ENCODE results near the gene RIPPLY2. TPM values are rescaled to one million over a fixed set of nuclear protein-coding genes. Genes with fewer than 3 reads are reported as not detected.

Gene RIPPLY2
- total and polyA plus RNA-seq, 7 donors, result 0.59 TPM; not detected in 6

DNA sequence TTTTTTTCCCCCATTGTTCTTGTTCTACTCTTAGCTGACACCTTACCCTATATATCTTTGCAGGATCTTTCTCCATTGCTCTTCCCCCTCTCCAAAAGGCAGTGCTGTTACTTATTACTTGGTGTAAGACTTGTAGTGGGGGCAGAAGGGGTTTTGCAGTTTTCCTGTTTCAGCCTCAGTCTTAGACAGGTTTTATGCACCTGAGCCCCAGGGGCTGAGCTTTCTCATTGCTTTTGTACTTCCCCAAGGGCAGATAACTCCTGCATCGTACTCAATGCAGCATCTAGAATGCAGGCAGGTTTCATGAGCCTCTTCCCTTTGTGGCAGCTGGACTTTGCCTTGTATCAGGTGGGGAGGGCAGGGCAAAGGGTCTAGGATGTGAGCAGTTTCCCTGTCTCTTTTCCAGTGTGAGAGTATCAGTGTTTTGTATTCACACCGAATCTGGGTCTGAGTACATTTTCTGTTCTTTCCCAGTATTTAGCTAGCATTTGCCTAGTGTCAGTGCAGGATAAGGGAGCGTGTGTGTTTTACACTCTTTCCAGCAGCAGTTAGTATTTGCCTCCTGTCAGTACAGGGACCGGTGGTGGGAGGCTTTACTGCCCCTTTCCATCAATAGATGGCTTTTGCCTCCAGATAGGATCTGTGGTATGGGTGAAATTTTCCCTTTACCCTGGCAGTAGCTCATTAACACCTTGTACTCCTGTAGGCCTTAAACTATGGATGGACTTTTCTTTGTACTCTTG lies 25.9 kb downstream of the RIPPLY2 start:
- WGBS, 3 donors, result 72 to 76% (median 75%) methylated on average over 4 of the region's 4 CpGs
- ATAC-seq, result no peak
- Histone ChIP-seq H3K27ac (no peak overlapping the region), H3K4me1 (no peaks in the 10 kb centered on the region), H3K36me3 (ENCODE audit: insufficient read depth in 1 of 2, low read depth in 1 of 2) (no peaks in the 10 kb centered on the region), H3K27me3 (ENCODE audit: insufficient read depth in 3 of 3, low read length in 2 of 3) (no peaks in the 10 kb centered on the region), H3K4me3 (no peak overlapping the region), H3K9me3 (no peaks in the 10 kb centered on the region)
- intact Hi-C loops (cut with DNase I), result no loop called here
- DNase-seq, result no peak
- TF ChIP-seq, protein P1, sequence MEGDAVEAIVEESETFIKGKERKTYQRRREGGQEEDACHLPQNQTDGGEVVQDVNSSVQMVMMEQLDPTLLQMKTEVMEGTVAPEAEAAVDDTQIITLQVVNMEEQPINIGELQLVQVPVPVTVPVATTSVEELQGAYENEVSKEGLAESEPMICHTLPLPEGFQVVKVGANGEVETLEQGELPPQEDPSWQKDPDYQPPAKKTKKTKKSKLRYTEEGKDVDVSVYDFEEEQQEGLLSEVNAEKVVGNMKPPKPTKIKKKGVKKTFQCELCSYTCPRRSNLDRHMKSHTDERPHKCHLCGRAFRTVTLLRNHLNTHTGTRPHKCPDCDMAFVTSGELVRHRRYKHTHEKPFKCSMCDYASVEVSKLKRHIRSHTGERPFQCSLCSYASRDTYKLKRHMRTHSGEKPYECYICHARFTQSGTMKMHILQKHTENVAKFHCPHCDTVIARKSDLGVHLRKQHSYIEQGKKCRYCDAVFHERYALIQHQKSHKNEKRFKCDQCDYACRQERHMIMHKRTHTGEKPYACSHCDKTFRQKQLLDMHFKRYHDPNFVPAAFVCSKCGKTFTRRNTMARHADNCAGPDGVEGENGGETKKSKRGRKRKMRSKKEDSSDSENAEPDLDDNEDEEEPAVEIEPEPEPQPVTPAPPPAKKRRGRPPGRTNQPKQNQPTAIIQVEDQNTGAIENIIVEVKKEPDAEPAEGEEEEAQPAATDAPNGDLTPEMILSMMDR (IDR thresholded peaks at IDR 0.05), result no peak

DNA sequence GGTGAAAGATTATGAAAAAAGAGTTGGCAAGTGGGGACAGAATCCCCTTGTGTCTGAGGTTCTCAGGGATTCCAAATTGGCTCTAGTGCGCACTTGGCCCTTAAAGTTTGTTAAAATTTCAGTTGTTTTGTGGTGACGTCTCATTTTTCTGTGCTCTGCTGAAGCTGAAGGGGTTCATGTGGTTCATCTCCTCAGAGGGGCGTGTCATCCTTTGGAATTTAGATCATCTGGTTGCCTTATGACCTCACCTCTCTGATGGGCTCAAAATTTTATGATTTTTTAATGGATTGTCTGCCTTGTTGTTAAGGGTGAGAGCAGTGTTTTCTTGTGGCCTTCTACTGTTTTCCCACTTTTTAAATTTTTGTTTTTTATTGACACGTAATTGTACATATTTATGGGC lies 26.6 kb downstream of the RIPPLY2 start:
- Histone ChIP-seq H3K9me3 (no peaks in the 10 kb centered on the region), H3K4me3 (no peak overlapping the region), H3K27me3 (ENCODE audit: insufficient read depth in 3 of 3, low read length in 2 of 3) (no peaks in the 10 kb centered on the region), H3K27ac (no peak overlapping the region), H3K4me1 (no peaks in the 10 kb centered on the region), H3K36me3 (ENCODE audit: insufficient read depth in 1 of 2, low read depth in 1 of 2) (no peaks in the 10 kb centered on the region)
- intact Hi-C loops (cut with DNase I), result no loop called here
- DNase-seq (no peak), ATAC-seq (no peak)
- WGBS, 3 donors, result 76 to 86% (median 78%) methylated on average over 4 of the region's 4 CpGs
- TF ChIP-seq, protein P1 (IDR thresholded peaks at IDR 0.05), result no peak

DNA sequence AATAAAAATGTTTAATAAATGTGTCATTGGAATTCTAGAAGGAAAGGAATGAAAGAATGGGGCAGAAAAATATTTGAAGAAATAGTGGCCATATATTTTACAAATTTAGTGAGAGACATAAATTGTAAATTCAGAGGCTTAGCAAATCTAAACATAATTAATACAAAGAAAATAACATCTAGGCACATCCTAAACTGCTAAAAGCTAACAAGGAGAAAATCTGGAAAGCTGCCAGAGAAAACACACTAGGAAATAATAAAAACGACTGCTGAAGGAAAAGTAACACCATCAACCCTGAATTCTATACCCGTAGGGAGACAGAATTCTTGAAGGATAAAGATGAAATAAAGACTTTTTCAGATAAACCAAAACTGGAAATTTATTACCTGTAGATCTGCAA lies 30.1 kb downstream of the RIPPLY2 start:
- Histone ChIP-seq H3K27ac (no peak overlapping the region), H3K4me1 (peaks cover 4% of the 10 kb centered on the region), H3K27me3 (ENCODE audit: insufficient read depth in 3 of 3, low read length in 2 of 3) (no peaks in the 10 kb centered on the region), H3K4me3 (no peak overlapping the region), H3K9me3 (no peaks in the 10 kb centered on the region), H3K36me3 (ENCODE audit: insufficient read depth in 1 of 2, low read depth in 1 of 2) (no peaks in the 10 kb centered on the region)
- ATAC-seq (no peak), DNase-seq (no peak)
- WGBS, 3 donors, result 26 to 31% (median 27%) methylated on average over 2 of the region's 2 CpGs
- intact Hi-C loops (cut with DNase I), result loop anchor here in 1 of 2 donors (2.0 kb wide), 1 partner anchor 338 kb away; no protein-coding TSS in a partner anchor
- TF ChIP-seq, protein P1 (IDR thresholded peaks at IDR 0.05), result no peak

DNA sequence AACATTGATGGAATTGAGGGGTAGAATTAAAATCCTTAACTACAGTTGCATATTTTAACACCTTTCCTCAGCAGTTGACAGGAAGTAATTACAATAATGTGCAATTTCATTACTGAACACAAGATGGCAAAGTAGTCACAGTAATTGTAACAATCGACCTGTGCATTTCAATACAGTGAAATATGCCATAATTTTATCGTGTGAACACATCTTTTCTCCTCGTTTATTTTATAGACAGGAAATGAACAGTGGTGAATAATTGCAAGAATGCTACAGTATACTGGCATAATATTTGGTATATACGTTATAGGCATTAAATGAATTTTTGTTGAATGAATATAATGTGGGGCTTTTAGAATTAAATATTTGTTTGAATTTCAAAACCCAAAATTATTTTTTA lies 31.4 kb downstream of the RIPPLY2 start:
- TF ChIP-seq, protein P1 (IDR thresholded peaks at IDR 0.05), result peak; percentile 69
- WGBS, 3 donors, result 5 to 8% (median 6%) methylated on average over 4 of the region's 4 CpGs
- peaks cover 4% of the 10 kb centered on the region for H3K4me1 ChIP-seq
- no peak overlapping the region for H3K27ac ChIP-seq
- intact Hi-C loops (cut with DNase I), result loop anchor here in 1 of 2 donors (2.0 kb wide), 1 partner anchor 334 kb away; no protein-coding TSS in a partner anchor
- no peaks in the 10 kb centered on the region for H3K36me3 ChIP-seq (ENCODE audit: insufficient read depth in 1 of 2, low read depth in 1 of 2)
- no peak overlapping the region for H3K4me3 ChIP-seq
- no peak for DNase-seq
- no peaks in the 10 kb centered on the region for H3K9me3 ChIP-seq
- ATAC-seq, result peak in 2 of 4 donors; percentile 59 to 83
- no peaks in the 10 kb centered on the region for H3K27me3 ChIP-seq (ENCODE audit: insufficient read depth in 3 of 3, low read length in 2 of 3)
